Thoracic aorta (tissue), 2 donors: ENCODE data around the gene ZFYVE9. TPM values are rescaled to one million over a fixed set of nuclear protein-coding genes. Genes with fewer than 3 reads are reported as not detected.
A peak's percentile ranks its signal among the peaks of the same experiment; 100 is the strongest.

Experiments used
- ATAC-seq: fragments of 150-250 bp; one replicate; pipeline ENCODE4 v1.8.0; 2017; ENCODE audit warnings: low read depth; ENCODE audit not compliant: insufficient number of reproducible peaks, low FRiP score
- DNase-seq: peaks from one replicate; pipeline ENCODE4 v3.0.0-alpha.2; 2020; ENCODE audit warnings: low spot score
- H3K27ac ChIP-seq, 2 donors: fragments of 200-600 bp; sonication (generic); 1 replicate in 1 of 2; 2 replicates in 1 of 2; pipeline ENCODE4 v1.5.1; 2016; ENCODE audit warnings: mild to moderate bottlenecking in 2 of 2, moderate library complexity in 2 of 2
- H3K27me3 ChIP-seq: fragments of 200-600 bp; sonication (generic); replicated peaks from 2 replicates; pipeline ENCODE4 v1.6.0; 2016; ENCODE audit warnings: mild to moderate bottlenecking; ENCODE audit not compliant: insufficient read depth
- H3K36me3 ChIP-seq: fragments of 200-600 bp; sonication (generic); one replicate; pipeline ENCODE4 v1.5.1; 2016
- H3K4me1 ChIP-seq, 2 donors: fragments of 200-600 bp; sonication (generic); 1 replicate in 1 of 2; 2 replicates in 1 of 2; pipeline versions ENCODE4 v1.5.1 to v1.6.0; 2016; ENCODE audit warnings: low read depth in 2 of 2, mild to moderate bottlenecking in 1 of 2; ENCODE audit not compliant: control insufficient read depth in 1 of 2
- H3K4me3 ChIP-seq: fragments of 200-600 bp; sonication (generic); 2 replicates; pipeline ENCODE4 v1.5.1; 2016; ENCODE audit warnings: mild to moderate bottlenecking
- H3K9me3 ChIP-seq: fragments of 200-600 bp; sonication (generic); 2 replicates; pipeline ENCODE4 v1.5.1; 2016
- total RNA-seq, 2 donors: library from RNA; depleted of rRNA; stranded (reverse); fragments of >200 nt; gene quantifications; one replicate each; pipeline versions ENCODE4 v1.1.0 to v1.2.3, GENCODE V29; 2016
- TF ChIP-seq, protein P1 (sequence below): fragments of 200-600 bp; sonication (generic); IDR thresholded peaks from one replicate; pipeline ENCODE4 v1.5.1; 2019; ENCODE audit warnings: antibody characterized with exemption

ZFYVE9 gene
- total RNA-seq, 2 donors from 2014 or later = 29.6 to 45.9 TPM

DNA sequence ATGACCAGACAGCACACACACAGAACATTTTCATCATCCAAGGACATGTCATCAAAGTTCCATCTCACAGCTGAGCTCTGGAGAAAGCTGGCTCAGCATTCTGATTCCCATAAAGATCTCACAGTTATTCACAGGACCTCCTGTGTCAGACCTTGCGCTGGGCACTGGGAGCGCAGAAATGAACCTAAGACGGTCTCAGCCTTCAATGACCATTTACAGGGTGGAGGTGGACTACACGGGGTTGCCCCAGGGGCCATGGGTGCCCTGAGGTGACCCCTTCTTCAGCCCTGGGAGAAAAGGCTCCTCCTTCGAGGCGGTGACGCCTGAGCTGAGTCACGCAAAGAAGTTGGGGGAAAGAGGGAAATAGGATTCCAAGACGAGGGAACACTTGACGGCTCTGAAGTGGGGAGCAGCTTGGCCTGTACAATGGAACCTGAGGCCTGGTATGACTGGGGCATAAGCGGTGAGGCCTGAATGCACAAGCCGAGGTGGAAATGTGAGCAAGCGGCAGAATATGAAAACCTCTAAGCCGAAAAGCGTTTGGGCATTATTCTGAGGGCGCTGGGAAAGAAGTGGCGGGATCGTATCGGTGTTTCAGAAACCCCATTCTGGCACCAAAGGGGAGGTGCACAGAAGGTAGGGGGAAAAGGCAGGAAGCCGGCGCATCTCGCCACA is 223.3 kb downstream of the ZFYVE9 start:
- peaks cover 13 to 24% of the 10 kb centered on the region in 2 donors for H3K4me1 ChIP-seq
- H3K27me3 ChIP-seq = no peaks in the 10 kb centered on the region
- H3K27ac ChIP-seq = peak overlapping the region; percentile 88 to 91
- TF ChIP-seq, protein P1, sequence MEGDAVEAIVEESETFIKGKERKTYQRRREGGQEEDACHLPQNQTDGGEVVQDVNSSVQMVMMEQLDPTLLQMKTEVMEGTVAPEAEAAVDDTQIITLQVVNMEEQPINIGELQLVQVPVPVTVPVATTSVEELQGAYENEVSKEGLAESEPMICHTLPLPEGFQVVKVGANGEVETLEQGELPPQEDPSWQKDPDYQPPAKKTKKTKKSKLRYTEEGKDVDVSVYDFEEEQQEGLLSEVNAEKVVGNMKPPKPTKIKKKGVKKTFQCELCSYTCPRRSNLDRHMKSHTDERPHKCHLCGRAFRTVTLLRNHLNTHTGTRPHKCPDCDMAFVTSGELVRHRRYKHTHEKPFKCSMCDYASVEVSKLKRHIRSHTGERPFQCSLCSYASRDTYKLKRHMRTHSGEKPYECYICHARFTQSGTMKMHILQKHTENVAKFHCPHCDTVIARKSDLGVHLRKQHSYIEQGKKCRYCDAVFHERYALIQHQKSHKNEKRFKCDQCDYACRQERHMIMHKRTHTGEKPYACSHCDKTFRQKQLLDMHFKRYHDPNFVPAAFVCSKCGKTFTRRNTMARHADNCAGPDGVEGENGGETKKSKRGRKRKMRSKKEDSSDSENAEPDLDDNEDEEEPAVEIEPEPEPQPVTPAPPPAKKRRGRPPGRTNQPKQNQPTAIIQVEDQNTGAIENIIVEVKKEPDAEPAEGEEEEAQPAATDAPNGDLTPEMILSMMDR = no peak
- ATAC-seq (peak; percentile 25), DNase-seq (peak; percentile 18)
- H3K4me3 ChIP-seq = peak overlapping the region; percentile 96
- no peaks in the 10 kb centered on the region for H3K9me3 ChIP-seq
- peaks cover 25% of the 10 kb centered on the region for H3K36me3 ChIP-seq

DNA sequence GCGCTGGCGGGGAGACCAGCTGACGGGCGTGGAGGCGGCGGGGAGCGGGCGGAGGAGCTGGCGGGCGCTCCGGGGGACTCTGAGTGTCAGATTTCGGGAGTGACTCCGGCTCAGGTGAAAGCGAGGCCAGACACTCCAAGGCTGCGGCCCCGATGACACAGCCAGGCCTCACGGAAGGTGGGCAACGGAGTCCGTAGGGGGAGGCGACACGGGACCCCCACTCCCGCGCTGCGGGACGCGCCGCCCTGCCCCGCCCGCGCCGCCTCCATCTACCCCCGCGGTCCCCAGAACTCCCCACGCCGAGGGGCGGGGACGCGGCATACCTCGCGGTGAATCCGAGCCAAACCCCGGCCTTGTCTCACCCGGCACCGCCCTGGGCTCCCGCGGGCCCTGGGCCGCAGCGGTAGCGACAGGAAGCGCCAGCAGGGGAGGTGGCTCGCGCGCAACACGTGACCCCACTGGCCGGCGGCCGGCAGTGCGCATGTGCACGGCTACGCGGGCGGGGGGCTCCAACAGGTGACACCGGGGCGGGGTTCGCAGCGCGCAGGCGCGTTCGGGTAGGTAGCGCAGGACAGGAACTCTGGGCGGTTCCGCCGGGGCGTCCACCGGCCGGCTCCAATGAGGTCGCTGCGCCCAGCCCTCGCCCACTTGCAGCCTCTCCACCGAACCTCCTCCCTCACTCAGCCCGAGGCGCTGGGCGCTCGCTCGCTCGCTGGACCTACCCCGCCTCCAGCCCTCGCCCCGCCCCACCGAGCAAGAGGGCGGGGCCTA is 224.0 kb downstream of the ZFYVE9 start, which contains the start of gene CC2D1B:
TSS of gene CC2D1B (minus strand) at position 460 of the 771 bp plus-strand sequence. CDS start 1,585 bp downstream, outside the sequence.
- Histone ChIP-seq H3K4me1 (peaks cover 13 to 24% of the 10 kb centered on the region in 2 donors), H3K4me3 (peak within 1 kb of the TSS; percentile 96), H3K27me3 (no peaks in the 10 kb centered on the region), H3K27ac (peak within 1 kb of the TSS; percentile 88 to 91), H3K9me3 (no peaks in the 10 kb centered on the region), H3K36me3 (peaks cover 17% of the 10 kb centered on the region)
- DNase-seq (peak; percentile 89), ATAC-seq (peak; percentile 87)
- TF ChIP-seq, protein P1 = peak; percentile 37

DNA sequence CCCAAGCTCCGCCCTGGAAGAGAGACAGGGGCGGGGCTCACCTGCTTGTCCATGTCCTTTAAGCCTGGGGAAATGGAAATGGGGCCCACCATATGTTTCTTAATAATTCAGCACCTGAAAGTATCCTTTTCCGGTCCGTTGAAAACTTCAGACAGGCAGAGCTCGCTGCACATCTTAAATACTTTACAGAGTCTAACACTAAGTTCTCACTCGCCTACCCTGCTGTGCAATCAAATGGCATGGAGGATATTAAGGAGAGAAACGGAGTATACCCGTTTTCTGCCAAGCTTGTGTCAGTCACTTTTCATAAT is 224.6 kb downstream of the ZFYVE9 start:
- H3K27me3 ChIP-seq = no peaks in the 10 kb centered on the region
- ATAC-seq = no peak
- H3K27ac ChIP-seq = peak overlapping the region; percentile 21 to 91
- no peaks in the 10 kb centered on the region for H3K9me3 ChIP-seq
- peak overlapping the region; percentile 96 for H3K4me3 ChIP-seq
- DNase-seq = no peak
- H3K36me3 ChIP-seq = peaks cover 12% of the 10 kb centered on the region
- TF ChIP-seq, protein P1 = no peak
- peaks cover 13 to 24% of the 10 kb centered on the region in 2 donors for H3K4me1 ChIP-seq

DNA sequence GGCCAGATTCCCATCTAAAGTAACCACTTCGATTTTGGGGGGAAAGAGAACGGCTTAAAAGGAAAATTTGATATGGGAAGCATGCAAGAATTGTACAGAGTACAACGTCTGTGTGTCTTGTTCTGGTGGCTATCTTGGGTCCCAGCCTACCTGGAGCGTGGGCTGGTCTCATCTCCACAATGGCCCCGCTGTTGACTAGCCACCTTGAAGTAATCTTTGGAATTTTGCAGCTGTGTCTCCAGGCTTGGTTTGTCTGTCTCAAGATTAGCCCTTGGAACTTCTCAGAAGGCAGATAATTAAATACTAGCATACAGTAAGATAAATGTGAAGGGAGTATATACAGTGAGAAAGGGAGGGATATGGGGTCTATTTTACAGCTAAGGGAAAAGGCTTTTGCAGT is 225.4 kb downstream of the ZFYVE9 start:
- Histone ChIP-seq H3K4me3 (no peak overlapping the region), H3K36me3 (peaks cover 4% of the 10 kb centered on the region), H3K27ac (no peak overlapping the region), H3K4me1 (peaks cover 13 to 24% of the 10 kb centered on the region in 2 donors), H3K27me3 (no peaks in the 10 kb centered on the region), H3K9me3 (no peaks in the 10 kb centered on the region)
- DNase-seq (no peak), ATAC-seq (no peak)
- TF ChIP-seq, protein P1 = no peak
